HCT116 (cell line): ENCODE measurements around the gene RAD18. TPM values are rescaled to one million over a fixed set of nuclear protein-coding genes. Genes with fewer than 3 reads are reported as not detected.

Experiments
- ATAC-seq: fragments of 200-7000 bp; cut with Tn5 transposase; 2 replicates; pipeline ENCODE4 v1.9.1; 2020; ENCODE audit warnings: mild to moderate bottlenecking, moderate library complexity
- BruUV-seq: library from RNA; stranded (reverse); fragments of 400-500 nt; replicated peaks from 2 replicates; lab custom pipeline; 2021; lab: Mats Ljungman, UMichigan
- CTCF ChIA-PET: fragments of 300-600 bp; sonication (Branson Sonifier 250); formaldehyde crosslinking; loops from one replicate; lab custom pipeline; 2021; ENCODE audit warnings: antibody characterized with exemption; lab: Charles Lee
- POLR2A ChIA-PET: fragments of 300-600, 350-600 bp; sonication (Branson Sonifier 250); formaldehyde crosslinking; loops from one replicate; lab custom pipeline; 2021; ENCODE audit warnings: antibody characterized with exemption; lab: Charles Lee
- RAD21 ChIA-PET, 2 experiments: fragments of 300-600 bp; sonication (Branson Sonifier 250); formaldehyde crosslinking; loops; one replicate each; lab custom pipeline; 2023; ENCODE audit warnings: low total read pairs in 2 of 2; ENCODE audit not compliant: uncharacterized antibody in 2 of 2, unreplicated experiment in 2 of 2, low non-redundant PET in 1 of 2; lab: Charles Lee
- DNase-seq: peaks from one replicate; pipeline ENCODE4 v3.0.0-alpha.2; 2010; ENCODE audit warnings: low read depth, low spot score
- H2AFZ ChIP-seq: fragments of 200-600 bp; shearing (Covaris generic), sonication (generic); 2 replicates; pipeline ENCODE4 v1.6.1; 2017; ENCODE audit warnings: low read depth, mixed run types, mixed read lengths, antibody characterized with exemption, low read length; ENCODE audit not compliant: poor library complexity, severe bottlenecking
- H3K27ac ChIP-seq: 2 replicates; pipeline ENCODE4 v1.5.1; 2012; ENCODE audit warnings: low read depth, low read length
- H3K27me3 ChIP-seq: fragments of 200-600 bp; sonication (generic); 2 replicates; pipeline ENCODE4 v1.6.1; 2016; ENCODE audit warnings: mixed run types, low read length, mixed read lengths; ENCODE audit not compliant: insufficient read depth
- H3K36me3 ChIP-seq, 2 experiments: fragments of 200-500 bp in 1 of 2; fragments of 200-600 bp in 1 of 2; sonication (Bioruptor generic) in 1 of 2; sonication (generic) in 1 of 2; 2 replicates each; pipeline versions ENCODE4 v1.5.1 to v1.6.1; 2014 to 2016; ENCODE audit warnings: low read length in 2 of 2, inconsistent platforms in 1 of 2, mixed read lengths in 1 of 2, mixed run types in 1 of 2; ENCODE audit not compliant: insufficient read depth in 2 of 2, control insufficient read depth in 1 of 2
- H3K4me1 ChIP-seq, 2 experiments: fragments of 200-600 bp in 1 of 2; sonication (generic) in 1 of 2; 2 replicates each; pipeline versions ENCODE4 v1.5.1 to v1.6.1; 2012 to 2017; ENCODE audit warnings: low read length in 2 of 2, inconsistent platforms in 1 of 2, mild to moderate bottlenecking in 1 of 2, mixed read lengths in 1 of 2, mixed run types in 1 of 2, moderate library complexity in 1 of 2; ENCODE audit not compliant: insufficient read depth in 2 of 2, control insufficient read depth in 1 of 2
- H3K4me2 ChIP-seq: fragments of 200-600 bp; sonication (generic); 2 replicates; pipeline ENCODE4 v1.6.1; 2017; ENCODE audit warnings: mixed run types, low read length, mixed read lengths
- H3K4me3 ChIP-seq, 2 experiments: fragments of 200-600 bp in 1 of 2; sonication (generic) in 1 of 2; replicated peaks in 1 of 2; 2 replicates each; pipeline ENCODE4 v1.5.1; 2011 to 2016; ENCODE audit warnings: low read length in 2 of 2, control low read depth in 1 of 2, low read depth in 1 of 2, mild to moderate bottlenecking in 1 of 2, mixed read lengths in 1 of 2, mixed run types in 1 of 2
- H3K79me2 ChIP-seq: fragments of 200-600 bp; sonication (generic); 2 replicates; pipeline ENCODE4 v1.6.1; 2017; ENCODE audit warnings: mild to moderate bottlenecking, mixed run types, low read length, moderate library complexity, mixed read lengths; ENCODE audit not compliant: insufficient read depth
- H3K9ac ChIP-seq: fragments of 200-600 bp; sonication (generic); 2 replicates; pipeline ENCODE4 v1.6.1; 2016; ENCODE audit warnings: low read length, mixed read lengths
- H3K9me2 ChIP-seq: fragments of 200-600 bp; sonication (generic), shearing (Covaris generic); 2 replicates; pipeline ENCODE4 v1.6.1; 2017; ENCODE audit warnings: mixed run types, mild to moderate bottlenecking, moderate library complexity; ENCODE audit not compliant: insufficient read depth
- H3K9me3 ChIP-seq, 2 experiments: fragments of 200-500 bp in 1 of 2; fragments of 200-600 bp in 1 of 2; sonication (Bioruptor generic) in 1 of 2; sonication (generic) in 1 of 2; 2 replicates each; pipeline ENCODE4 v1.6.1; 2014 to 2017; ENCODE audit warnings: low read length in 2 of 2, mixed read lengths in 2 of 2, inconsistent platforms in 1 of 2, low read depth in 1 of 2, mild to moderate bottlenecking in 1 of 2, mixed run types in 1 of 2, moderate library complexity in 1 of 2; ENCODE audit not compliant: control insufficient read depth in 1 of 2, insufficient read depth in 1 of 2
- H4K20me1 ChIP-seq: fragments of 200-600 bp; sonication (generic), shearing (Covaris generic); 2 replicates; pipeline ENCODE4 v1.6.1; 2017; ENCODE audit warnings: mixed run types, mild to moderate bottlenecking, moderate library complexity; ENCODE audit not compliant: insufficient read depth
- CBX3 ChIP-seq: IDR thresholded peaks from 2 replicates; pipeline ENCODE4 v1.6.1; 2012; ENCODE audit warnings: low read depth
- CEBPB ChIP-seq: IDR thresholded peaks from 2 replicates; pipeline ENCODE4 v1.6.1; 2012; ENCODE audit warnings: low read depth
- POLR2AphosphoS5 ChIP-seq: IDR thresholded peaks from 2 replicates; pipeline ENCODE4 v1.6.1; 2011; ENCODE audit warnings: mild to moderate bottlenecking, low read depth, low read length, moderate library complexity
- RAD21 ChIP-seq: IDR thresholded peaks from 2 replicates; pipeline ENCODE4 v1.6.1; 2012; ENCODE audit warnings: low read depth, mild to moderate bottlenecking
- SP1 ChIP-seq: IDR thresholded peaks from 2 replicates; pipeline ENCODE4 v1.6.1; 2012; ENCODE audit warnings: low read depth
- ZFX ChIP-seq: fragments of 450-650 bp; IDR thresholded peaks from 2 replicates; pipeline ENCODE4 v1.6.1; 2017
- ZNF274 ChIP-seq: fragments of 200-500 bp; sonication (Bioruptor generic); IDR thresholded peaks from 2 replicates; pipeline ENCODE4 v1.6.1; 2014; ENCODE audit warnings: mild to moderate bottlenecking, low read depth, low read length, inconsistent platforms
- intact Hi-C: fragments of 100-400 bp; cut with micrococcal nuclease; formaldehyde crosslinking; loops from 2 replicates; pipeline ENCODE4 v1.10.0; 2022
- total RNA-seq: library from RNA; stranded (reverse); gene quantifications from one replicate; pipeline ENCODE4 v1.2.1, GENCODE V29; 2021; ENCODE audit not compliant: unreplicated experiment

Gene RAD18
- total RNA-seq, 1 experiment from 2014 or later: 28.7 TPM

- DNase-seq: no peak
- H3K27ac ChIP-seq: no peak overlapping the region
- ChIA-PET POLR2A (no interaction called here), CTCF (no interaction called here)
- H4K20me1 ChIP-seq: no peaks in the 10 kb centered on the region
- H3K9me2 ChIP-seq: no peaks in the 10 kb centered on the region
- no peak overlapping the region for H2AFZ ChIP-seq
- H3K9me3 ChIP-seq: no peaks in the 10 kb centered on the region
- H3K4me1 ChIP-seq: peaks cover 14 to 27% of the 10 kb centered on the region in 2 experiments
- BruUV-seq: no TSS peak
- no peaks in the 10 kb centered on the region for H3K79me2 ChIP-seq
- intact Hi-C loops: no loop called here
- no peaks in the 10 kb centered on the region for H3K27me3 ChIP-seq
- no peak for ATAC-seq
- no peak for TF ChIP-seq ZFX
- TF ChIP-seq CBX3: no peak
- no peak for TF ChIP-seq SP1
- TF ChIP-seq ZNF274: no peak
- TF ChIP-seq, all 23 proteins: peak for 0
- H3K4me2 ChIP-seq: no peak overlapping the region
- RAD21 ChIA-PET: no interaction called here
- H3K4me3 ChIP-seq: no peak overlapping the region
- H3K36me3 ChIP-seq: no peaks in the 10 kb centered on the region
- H3K9ac ChIP-seq: no peak overlapping the region
These were observed 92.0 kb downstream of the RAD18 start for GRCh38 chr3:8871306-8871705.

DNA sequence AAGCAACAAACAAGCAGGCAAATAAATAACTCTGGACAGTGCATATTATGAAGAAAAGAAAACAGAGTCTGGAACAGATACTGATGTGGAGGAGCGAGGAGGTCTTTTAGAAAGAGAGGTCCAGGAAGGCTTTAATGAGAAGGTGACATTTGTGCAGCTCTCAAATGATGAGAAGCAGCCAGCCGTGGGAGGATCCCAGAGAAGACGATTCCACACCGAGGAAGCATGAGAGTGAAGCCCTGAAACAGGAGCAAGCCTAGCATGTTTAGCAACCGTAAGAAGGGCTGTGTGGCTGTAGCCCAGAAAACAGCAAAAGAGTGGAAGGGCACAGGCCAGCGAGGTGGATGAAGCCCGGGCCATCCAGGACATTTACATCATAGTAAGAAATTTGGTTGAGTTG, 93.1 kb downstream of the RAD18 start:
- DNase-seq (no peak), ATAC-seq (peak; percentile 35; the same call in 1 of the 2 replicates)
- Histone ChIP-seq H3K9me3 (no peaks in the 10 kb centered on the region), H3K27me3 (no peaks in the 10 kb centered on the region), H3K9ac (peak overlapping the region; percentile 39), H4K20me1 (no peaks in the 10 kb centered on the region), H3K9me2 (no peaks in the 10 kb centered on the region), H3K4me2 (peak overlapping the region; percentile 70), H3K27ac (peak overlapping the region; percentile 63; the same call in 1 of the 2 replicates), H3K4me1 (peaks cover 14 to 27% of the 10 kb centered on the region in 2 experiments), H3K36me3 (no peaks in the 10 kb centered on the region), H3K79me2 (no peaks in the 10 kb centered on the region), H3K4me3 (peak overlapping the region in 1 of 2 experiments; percentile 33; a peak in 2 of 4 replicates), H2AFZ (no peak overlapping the region)
- no TSS peak for BruUV-seq
- intact Hi-C loops: no loop called here
- CTCF ChIA-PET: no interaction called here
- POLR2A ChIA-PET: no interaction called here
- TF ChIP-seq CBX3 (no peak), POLR2AphosphoS5 (no peak), RAD21 (no peak), CEBPB (no peak)
- RAD21 ChIA-PET: no interaction called here
